Right atrium auricular region (tissue), 2 donors: ENCODE results near the gene GSDMA. TPM values are rescaled to one million over a fixed set of nuclear protein-coding genes. Genes with fewer than 3 reads are reported as not detected.
"Not testable (repeated sequence)": the region's sequence is repeated elsewhere in the genome, so short reads cannot be mapped to it uniquely, and the experiment has no call there.

ENCODE experiments used
- DNase-seq: peaks from one replicate; pipeline ENCODE4 v3.0.0-alpha.2; 2019; ENCODE audit warnings: low spot score
- H3K27ac ChIP-seq, 2 donors: fragments of 200-600 bp; sonication (generic); 1 replicate in 1 of 2; 2 replicates in 1 of 2; pipeline ENCODE4 v1.5.1; 2016 to 2019
- H3K27me3 ChIP-seq, 2 donors: fragments of 200-600 bp; sonication (generic); one replicate each; pipeline versions ENCODE4 v1.5.1 to v1.6.0; 2017 to 2019
- H3K36me3 ChIP-seq: fragments of 200-600 bp; sonication (generic); one replicate; pipeline ENCODE4 v1.5.1; 2016
- H3K4me1 ChIP-seq, 2 donors: fragments of 200-600 bp; sonication (generic); one replicate each; pipeline versions ENCODE4 v1.5.1 to v1.6.0; 2017 to 2019
- H3K4me3 ChIP-seq, 2 donors: fragments of 200-600 bp; sonication (generic); 1 replicate in 1 of 2; 2 replicates in 1 of 2; pipeline ENCODE4 v1.5.1; 2017 to 2019; ENCODE audit warnings: mild to moderate bottlenecking in 1 of 2, moderate library complexity in 1 of 2
- H3K9me3 ChIP-seq, 2 donors: fragments of 200-600 bp; sonication (generic); one replicate each; pipeline ENCODE4 v1.5.1; 2019
- total RNA-seq, 2 donors: library from RNA; depleted of rRNA; stranded (reverse); fragments of >200 nt; gene quantifications; one replicate each; pipeline ENCODE4 v1.1.0, GENCODE V29; 2016
- TF ChIP-seq, protein P1 (sequence below), 2 donors: fragments of 200-600 bp; sonication (generic); IDR thresholded peaks; one replicate each; pipeline ENCODE4 v1.5.1; 2019; ENCODE audit warnings: antibody characterized with exemption in 2 of 2

The GSDMA gene
- total RNA-seq, 2 donors from 2014 or later = 0.75 TPM; not detected in 1

DNA sequence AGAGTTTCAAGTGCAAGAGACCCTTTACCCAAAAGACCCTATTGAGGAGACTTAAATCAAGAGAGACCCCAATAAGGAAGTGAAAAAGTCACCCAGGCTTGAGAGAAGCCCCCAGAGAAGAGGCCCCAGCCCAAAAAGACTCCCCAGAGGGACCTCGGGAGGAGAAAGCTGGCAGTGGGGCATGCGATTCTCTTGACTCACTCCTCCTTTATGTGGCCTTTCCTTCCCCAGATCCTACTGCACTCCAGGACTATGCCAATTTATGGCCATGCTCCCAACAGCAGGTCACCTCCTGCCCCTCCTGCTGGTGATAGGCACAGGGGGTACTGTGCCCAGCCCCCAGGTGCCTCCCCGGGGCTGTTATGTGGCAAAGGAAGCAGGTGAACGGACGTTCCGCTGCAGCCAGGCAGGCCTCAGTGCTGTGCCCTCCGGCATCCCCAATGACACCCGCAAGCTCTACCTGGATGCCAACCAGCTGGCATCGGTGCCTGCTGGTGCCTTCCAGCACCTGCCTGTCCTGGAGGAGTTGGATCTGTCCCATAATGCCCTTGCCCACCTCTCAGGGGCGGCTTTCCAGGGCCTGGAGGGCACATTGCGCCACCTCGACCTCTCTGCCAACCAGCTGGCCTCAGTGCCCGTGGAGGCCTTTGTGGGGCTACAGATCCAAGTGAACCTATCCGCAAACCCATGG lies 19.0 kb upstream of the GSDMA start:
- H3K27me3 ChIP-seq = no peaks in the 10 kb centered on the region
- no peaks in the 10 kb centered on the region for H3K9me3 ChIP-seq
- DNase-seq = no peak
- no peaks in the 10 kb centered on the region for H3K4me1 ChIP-seq
- no peaks in the 10 kb centered on the region for H3K36me3 ChIP-seq
- TF ChIP-seq, protein P1, sequence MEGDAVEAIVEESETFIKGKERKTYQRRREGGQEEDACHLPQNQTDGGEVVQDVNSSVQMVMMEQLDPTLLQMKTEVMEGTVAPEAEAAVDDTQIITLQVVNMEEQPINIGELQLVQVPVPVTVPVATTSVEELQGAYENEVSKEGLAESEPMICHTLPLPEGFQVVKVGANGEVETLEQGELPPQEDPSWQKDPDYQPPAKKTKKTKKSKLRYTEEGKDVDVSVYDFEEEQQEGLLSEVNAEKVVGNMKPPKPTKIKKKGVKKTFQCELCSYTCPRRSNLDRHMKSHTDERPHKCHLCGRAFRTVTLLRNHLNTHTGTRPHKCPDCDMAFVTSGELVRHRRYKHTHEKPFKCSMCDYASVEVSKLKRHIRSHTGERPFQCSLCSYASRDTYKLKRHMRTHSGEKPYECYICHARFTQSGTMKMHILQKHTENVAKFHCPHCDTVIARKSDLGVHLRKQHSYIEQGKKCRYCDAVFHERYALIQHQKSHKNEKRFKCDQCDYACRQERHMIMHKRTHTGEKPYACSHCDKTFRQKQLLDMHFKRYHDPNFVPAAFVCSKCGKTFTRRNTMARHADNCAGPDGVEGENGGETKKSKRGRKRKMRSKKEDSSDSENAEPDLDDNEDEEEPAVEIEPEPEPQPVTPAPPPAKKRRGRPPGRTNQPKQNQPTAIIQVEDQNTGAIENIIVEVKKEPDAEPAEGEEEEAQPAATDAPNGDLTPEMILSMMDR (IDR thresholded peaks at IDR 0.05) = no peak
- no peak overlapping the region for H3K27ac ChIP-seq
- H3K4me3 ChIP-seq = no peak overlapping the region

DNA sequence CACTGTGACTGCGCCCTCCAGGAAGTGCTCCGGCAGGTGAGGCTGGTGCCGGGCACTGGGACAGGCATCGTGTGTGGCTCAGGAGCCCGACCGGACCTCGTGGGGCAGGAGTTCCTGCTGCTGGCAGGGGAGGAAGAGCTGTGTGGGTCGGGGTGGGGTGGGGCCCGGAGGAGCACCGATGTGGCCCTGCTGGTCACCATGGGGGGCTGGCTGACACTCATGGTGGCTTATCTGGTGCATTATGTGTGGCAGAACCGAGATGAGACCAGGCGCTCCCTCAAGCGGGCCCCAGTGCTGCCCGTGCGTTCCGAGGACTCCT lies 18.5 kb upstream of the GSDMA start:
- Histone ChIP-seq H3K4me3 (no peak overlapping the region), H3K27me3 (no peaks in the 10 kb centered on the region), H3K4me1 (no peaks in the 10 kb centered on the region), H3K9me3 (no peaks in the 10 kb centered on the region), H3K36me3 (no peaks in the 10 kb centered on the region), H3K27ac (no peak overlapping the region)
- DNase-seq = no peak
- TF ChIP-seq, protein P1 (IDR thresholded peaks at IDR 0.05) = no peak

DNA sequence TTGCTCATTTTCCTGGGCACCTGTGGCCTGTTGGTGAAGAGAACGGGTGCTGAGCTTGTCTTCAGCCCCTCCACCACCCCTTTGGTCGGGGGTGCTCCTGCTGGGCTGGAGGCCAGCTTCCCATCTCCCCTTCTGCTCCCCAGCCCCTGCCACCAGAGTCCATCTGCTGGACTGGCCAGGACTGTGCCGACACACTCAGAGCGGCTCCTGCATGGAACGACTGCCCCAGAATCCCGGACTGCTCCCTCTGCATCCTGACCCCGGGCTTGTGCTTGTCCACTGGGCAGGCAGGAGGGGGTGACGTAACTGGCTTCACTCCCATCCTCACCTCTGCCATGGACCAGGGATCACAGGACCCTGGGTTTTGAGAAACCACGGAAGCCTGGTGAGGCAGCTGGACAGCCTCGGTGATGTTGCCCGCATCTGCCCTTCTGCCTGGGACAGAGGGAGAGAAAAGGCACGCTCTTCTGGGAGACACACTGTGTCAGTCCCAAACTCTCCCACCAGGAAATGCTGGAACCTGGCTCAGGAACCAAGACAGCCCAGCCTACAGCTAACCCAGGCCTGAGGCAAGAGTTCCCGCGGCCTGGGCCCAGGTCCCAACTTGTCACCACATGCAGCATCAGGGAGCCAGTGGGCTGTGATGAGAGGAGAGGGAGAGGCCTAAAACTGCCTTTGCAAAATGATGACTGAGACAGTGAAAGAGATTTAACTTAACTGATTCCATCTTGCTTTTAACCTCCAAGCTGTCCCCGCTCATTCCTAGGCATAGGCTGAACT lies 16.1 kb upstream of the GSDMA start:
- no peak for DNase-seq
- Histone ChIP-seq H3K4me3 (no peak overlapping the region), H3K9me3 (no peaks in the 10 kb centered on the region), H3K27me3 (no peaks in the 10 kb centered on the region), H3K4me1 (peaks cover 0 to 5% of the 10 kb centered on the region in 2 donors), H3K27ac (no peak overlapping the region), H3K36me3 (no peaks in the 10 kb centered on the region)
- TF ChIP-seq, protein P1 (IDR thresholded peaks at IDR 0.05) = no peak

DNA sequence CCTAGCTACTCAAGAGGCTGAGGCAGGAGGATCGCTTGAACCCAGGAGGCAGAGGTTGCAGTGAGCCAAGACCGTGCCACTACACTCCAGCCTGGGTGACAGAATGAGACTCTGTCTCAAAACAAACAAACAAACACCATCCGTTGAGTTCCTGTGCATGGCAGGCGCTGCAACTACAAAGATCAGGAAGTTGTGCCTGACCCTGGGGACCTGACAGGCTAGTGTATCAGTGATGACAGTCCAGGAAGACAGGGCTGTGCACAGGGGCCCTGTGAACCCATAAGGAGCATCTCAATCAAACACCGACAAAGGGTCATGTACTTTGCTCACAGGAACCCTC lies 14.3 kb upstream of the GSDMA start:
- not testable (repeated sequence) for H3K27ac ChIP-seq, H3K4me3 ChIP-seq, H3K27me3 ChIP-seq, DNase-seq, H3K36me3 ChIP-seq, H3K9me3 ChIP-seq
- H3K4me1 ChIP-seq = peaks cover 0 to 17% of the 10 kb centered on the region in 2 donors

DNA sequence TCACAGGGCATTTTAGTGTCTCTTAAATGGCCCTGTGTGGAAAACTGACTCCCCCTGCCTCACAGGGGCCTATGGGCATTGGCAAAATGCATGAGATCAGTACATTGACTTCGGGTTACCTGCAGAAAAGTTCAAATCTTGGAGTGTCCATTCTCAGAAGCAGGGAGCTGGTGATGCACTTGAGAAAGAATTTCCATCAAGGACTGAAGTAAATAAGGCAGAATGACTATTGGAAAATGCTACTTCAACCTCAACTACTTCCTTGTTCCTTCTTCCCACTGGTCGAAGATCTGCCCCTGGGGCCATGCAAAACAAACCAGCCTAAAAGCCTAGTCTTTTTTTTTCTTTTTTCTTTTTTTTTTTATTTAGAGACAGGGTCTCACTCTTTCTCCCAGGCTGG lies 13.8 kb upstream of the GSDMA start:
- H3K9me3 ChIP-seq = no peaks in the 10 kb centered on the region
- H3K4me3 ChIP-seq = no peak overlapping the region
- DNase-seq = no peak
- TF ChIP-seq, protein P1 (IDR thresholded peaks at IDR 0.05) = no peak
- no peak overlapping the region for H3K27ac ChIP-seq
- peaks cover 0 to 18% of the 10 kb centered on the region in 2 donors for H3K4me1 ChIP-seq
- H3K36me3 ChIP-seq = no peaks in the 10 kb centered on the region
- no peaks in the 10 kb centered on the region for H3K27me3 ChIP-seq

DNA sequence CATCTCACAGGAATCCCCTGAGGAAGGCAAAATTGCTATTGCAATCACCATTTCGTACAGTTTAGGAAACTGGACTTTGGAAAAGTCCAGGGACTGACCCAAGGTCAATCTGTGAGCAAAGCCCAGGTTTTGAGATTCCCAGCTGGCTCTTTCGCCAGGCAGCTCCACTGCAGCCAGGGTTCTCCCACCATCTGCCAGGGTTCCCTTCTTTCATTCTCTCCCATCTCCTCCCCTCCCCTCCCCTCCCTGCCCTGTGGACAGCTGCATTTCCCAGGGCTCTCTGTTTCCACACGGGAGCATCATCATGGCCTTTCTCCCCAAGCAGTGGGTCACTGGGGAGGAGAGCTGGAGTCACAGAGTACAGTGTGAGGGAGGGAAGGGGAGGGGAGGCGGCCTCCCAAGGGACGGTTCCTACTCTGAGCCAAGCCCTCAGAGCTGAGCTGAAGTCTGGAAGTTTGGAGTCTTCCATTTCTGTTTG lies 11.9 kb upstream of the GSDMA start:
- DNase-seq = no peak
- Histone ChIP-seq H3K27me3 (no peaks in the 10 kb centered on the region), H3K4me1 (peaks cover 0 to 18% of the 10 kb centered on the region in 2 donors), H3K27ac (no peak overlapping the region), H3K36me3 (no peaks in the 10 kb centered on the region), H3K4me3 (no peak overlapping the region), H3K9me3 (no peaks in the 10 kb centered on the region)
- TF ChIP-seq, protein P1 (IDR thresholded peaks at IDR 0.05) = no peak
